HG03060 (cell line): ENCODE results near the gene MROH7.
A peak's percentile ranks its signal among the peaks of the same experiment; 100 is the strongest.

Experiments used
- ATAC-seq: cut with Tn5 transposase; IDR thresholded peaks from one replicate; pipeline ENCODE4 v1.9.1; 2021; ENCODE audit warnings: low read depth, moderate number of reproducible peaks; ENCODE audit not compliant: unreplicated experiment

Gene MROH7

DNA sequence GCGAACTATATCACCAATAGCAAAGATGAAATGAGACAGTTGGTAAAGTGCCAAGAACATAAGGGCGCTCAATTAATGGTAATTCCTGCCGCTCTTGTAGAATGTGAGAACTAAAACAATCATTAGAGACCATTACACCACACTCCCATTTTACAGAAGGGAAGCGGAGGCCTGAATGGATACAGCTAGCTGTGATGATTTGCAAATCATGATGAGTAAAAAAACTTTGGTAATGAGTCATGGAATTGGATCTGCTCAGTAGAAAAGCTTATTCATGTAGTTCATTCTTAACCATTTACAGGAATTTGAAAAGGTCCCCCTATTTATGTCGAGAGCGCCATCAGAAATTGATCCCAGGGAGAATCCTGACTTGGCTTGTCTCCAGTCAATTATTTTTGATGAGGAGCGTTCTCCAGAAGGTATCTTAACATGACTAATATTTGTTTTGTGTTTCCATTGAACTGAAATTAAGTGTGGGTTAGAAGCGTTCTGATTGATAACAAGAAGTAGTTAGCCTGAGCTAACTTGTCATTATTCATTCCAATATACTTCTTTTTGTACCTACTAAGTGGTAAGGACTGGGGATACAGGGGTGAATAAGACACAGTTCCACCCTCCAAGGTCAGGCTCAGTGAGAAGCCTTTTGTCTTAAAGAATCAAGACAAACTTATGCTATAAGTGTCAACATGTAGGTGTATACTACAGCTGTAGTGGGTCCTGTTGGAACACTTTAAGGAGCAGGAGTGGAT is 74.9 kb downstream of the MROH7 start:
- peak; percentile 6 for ATAC-seq

DNA sequence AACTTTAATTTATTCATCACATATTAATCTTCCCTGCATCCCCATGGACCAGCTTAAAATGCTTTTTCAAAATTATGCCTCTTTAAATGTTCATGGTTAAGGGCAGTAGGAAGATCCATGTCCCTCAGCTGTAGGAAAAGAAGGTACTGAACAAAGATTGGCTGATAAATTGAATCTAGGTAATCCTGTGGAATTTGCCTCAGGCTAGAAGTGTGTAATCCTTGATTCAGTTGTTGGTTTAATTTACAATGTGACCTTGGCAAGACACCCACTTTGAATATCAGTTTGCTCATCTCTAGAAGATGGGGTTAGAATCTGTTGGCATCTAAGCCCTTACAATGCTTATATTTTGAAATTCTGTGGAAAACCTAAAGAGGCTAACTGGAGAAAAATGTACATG is 80.1 kb downstream of the MROH7 start:
- ATAC-seq, result no peak

DNA sequence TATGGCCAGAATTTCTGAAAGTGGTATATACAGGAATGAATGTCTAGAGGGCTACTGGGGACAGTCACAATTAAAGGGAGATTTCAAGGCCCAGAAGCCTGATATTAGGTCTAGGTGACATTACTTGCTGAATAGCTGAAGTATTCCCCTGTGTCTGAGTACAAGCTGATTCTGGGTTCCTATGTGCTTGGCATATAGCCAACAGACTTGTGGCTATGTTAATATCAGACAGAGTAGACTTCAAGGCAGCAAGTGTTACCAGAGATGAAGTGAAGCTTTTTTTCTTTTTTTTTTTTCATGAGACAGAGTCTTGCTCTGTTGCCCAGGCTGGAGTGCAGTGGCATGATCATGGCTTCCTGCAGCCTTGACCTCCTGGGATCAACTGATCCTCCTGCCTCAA is 82.4 kb downstream of the MROH7 start:
- ATAC-seq, result no peak

DNA sequence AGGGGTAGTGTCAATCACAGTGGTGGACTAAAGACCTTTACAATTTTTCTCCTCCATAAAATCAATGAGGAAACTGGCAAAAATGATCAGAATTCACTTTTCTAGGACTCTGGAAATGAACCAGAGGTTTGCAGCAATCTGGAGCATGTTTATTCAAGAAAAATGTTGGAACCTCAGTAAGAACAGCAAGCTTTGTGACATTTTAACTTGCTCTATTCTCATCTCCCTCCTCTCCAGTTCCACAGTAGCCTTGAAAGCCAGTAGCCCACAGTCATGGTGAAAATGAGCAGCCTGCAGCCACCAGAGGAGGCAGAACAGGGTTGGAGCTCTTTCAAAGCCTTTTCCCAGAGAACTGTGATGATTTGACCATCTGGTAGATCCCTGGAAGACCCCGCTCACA is 83.2 kb downstream of the MROH7 start:
- ATAC-seq, result no peak

DNA sequence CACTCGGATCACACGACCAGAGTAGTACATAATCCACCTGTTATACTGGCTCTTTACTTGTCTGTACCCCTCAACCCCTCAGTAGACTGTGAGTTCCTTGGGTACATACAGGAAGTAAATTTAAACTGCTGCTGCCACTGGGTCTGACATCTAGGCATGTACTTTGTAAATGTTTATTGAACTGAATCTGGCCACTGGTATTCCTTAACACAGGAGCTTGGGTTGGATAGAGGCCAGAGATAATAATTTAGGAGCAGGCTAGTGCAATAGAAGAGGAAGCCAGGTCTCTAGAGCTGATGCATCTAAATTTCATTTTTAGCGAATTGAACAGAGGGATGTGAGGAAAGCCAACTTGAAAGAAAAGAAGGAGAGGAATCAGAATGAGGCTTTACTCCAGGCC is 86.4 kb downstream of the MROH7 start:
- no peak for ATAC-seq

DNA sequence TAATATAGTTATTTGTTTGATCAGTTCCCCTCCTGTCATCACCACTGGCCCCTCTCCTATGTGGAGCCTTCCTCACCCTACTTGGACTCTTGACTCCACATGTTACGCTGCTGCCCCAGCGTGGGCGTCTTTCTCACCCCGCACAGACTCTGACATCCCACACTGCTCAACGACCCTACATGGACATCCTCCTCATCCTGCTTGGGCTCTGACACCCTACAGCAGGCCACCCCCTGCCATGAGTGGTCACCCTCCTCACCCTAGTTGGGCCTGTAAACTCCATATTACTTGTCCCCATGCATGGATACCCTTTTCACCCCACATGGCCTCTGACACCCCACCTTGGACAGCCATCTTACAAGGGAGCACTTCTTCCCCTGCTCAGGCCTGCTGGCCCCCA is 95.1 kb downstream of the MROH7 start:
- ATAC-seq, result no peak

DNA sequence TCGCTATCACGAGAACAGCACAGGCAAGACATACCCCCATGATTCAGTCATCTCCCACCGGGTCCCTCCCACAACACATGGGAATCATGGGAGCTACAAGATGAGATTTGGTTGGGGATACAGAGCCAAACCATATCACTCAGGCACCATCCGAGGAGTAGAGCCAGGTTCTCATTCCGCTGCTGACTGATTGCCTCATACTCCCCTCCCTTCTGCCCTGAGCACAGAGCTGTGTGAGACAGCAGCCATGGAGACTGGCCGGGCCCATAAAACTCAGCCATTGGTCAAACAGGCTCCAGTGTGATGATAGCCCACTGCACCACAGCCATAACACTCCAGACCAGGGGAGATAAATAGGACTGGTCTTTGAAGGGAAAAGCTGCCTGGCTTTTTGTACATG is 96.7 kb downstream of the MROH7 start:
- ATAC-seq, result no peak

DNA sequence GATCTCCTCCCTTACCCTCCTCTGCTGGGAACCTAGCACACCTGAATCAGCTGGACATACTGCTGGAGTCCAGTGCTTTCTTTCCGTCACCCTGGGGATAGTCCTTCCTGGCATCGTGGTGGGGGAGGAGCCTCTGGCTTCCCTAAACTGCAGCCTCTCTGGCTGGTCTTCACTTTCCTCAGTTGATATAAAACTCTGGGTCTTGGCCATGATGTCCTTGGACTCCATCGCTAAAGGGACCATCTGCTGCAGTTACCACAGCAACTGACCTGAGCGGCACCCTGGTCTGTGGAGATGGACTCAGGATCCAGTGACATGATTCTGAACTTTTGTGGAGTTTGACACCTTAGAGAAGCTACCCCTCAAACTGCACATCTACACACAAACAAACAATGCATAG is 99.9 kb downstream of the MROH7 start:
- ATAC-seq, result no peak

DNA sequence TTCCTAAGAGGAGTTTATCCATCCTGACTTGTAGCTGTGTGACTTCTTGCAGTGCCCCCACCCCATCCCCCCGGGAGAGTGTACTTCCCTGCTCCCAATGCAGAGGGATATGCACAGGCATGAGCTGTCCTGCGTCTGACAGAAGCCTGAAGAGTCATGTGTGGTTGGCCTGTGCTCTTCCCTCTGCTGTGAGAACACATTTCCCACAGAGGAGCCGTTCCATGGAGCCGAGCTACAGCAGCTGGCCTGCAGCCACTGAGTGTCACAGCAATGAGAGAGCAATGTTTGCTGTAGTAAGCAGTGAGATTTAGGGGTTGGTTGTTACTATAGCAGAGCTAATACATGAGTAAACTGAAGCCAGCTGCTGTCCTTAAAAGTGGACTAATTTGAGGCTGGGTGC is 100.7 kb downstream of the MROH7 start:
- ATAC-seq, result no peak

DNA sequence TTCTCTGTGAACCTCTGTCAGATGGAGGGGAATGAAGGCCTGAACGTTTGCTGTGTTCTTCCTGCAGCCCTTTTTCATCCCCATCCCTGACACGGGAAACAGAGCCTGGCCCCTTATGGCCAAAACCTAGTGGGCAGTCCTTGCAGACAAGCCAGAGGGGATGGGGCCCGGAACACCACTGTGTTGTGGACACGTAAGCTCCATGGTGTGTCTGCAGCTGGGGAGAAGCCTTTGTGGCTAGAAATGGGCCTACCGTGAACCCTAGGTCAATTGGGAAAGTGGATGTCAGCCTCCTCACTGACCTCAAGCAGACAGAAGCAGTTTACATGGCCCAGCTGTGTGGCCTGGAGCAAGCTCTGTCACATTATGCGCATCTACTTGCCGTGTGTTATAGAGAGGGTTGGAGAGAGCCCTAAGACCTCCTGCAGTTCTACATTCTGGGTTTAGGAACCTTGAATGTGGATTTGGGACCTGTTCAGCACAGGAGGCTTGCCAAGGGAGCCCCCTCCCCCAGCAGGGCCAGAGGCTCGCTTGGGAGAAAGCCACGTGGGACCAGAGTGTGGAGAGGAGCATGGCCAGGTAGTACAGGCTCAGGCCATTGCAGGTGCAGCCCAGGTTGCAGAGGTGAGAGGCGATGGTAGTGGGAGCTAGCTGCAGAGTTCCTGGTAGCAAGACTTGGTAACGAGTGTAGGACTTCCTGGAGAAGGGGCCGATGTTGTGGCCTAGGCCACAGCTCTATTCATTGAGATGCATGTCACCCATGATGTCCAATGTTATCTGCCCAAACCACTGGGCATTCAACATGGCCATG is 102.0 kb downstream of the MROH7 start:
- ATAC-seq, result no peak

DNA sequence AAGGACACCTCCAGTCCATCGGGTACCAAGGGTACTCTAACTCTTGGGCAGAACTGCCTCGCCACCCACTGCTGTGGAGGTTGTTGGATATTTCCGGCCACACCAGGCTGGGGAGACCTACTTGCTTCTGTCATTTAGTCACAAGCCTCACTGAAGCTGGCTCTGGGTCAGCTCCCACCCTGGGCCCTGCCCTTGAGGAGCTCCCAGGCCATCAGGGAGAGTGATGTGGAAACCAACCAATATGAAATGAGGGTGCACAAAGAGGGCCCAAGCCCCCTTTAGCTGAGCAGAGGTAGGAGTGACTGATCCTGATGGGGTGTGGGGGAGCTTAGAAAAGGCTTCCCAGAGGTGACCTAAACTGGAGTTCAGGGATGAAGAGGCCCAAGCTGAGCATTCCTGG is 103.1 kb downstream of the MROH7 start:
- ATAC-seq, result no peak

DNA sequence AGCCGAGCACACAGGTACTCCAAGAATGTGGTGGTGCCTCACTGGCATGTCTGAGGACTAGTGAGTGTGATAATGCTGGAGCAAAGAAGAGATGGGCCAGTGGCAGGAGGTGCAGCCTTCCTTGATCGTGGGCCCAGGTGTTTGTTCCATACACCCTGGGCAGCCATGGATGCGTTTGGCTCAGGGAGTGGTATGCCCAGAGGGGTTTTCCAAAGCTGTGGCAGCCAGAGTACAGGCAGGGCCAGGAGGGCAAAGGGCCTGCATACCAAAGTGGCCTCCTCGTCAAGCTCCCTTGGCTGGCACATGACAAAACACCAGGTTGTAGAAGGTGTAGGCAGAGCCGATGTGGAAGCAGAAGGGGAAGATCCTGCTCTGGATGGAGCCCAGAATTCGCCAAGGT is 103.7 kb downstream of the MROH7 start:
- no peak for ATAC-seq

DNA sequence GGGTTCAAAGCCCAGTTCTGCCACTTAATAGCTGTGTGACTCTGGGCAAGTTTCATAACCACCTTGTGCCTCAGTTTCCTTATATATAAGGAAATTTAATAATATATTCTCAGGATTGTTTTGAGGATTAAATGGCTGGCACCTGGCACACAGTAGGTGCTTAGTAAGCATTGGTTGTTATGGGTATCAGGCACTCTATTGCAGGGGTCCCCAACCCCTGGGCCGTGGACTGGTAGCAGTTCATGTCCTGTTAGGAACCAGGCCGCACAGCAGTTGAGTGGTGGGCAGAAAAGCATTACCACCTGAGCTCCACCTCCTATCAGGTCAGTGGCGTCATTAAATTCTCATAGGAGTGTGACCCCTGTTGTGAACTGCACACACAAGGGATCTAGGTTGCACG is 104.3 kb downstream of the MROH7 start:
- no peak for ATAC-seq

DNA sequence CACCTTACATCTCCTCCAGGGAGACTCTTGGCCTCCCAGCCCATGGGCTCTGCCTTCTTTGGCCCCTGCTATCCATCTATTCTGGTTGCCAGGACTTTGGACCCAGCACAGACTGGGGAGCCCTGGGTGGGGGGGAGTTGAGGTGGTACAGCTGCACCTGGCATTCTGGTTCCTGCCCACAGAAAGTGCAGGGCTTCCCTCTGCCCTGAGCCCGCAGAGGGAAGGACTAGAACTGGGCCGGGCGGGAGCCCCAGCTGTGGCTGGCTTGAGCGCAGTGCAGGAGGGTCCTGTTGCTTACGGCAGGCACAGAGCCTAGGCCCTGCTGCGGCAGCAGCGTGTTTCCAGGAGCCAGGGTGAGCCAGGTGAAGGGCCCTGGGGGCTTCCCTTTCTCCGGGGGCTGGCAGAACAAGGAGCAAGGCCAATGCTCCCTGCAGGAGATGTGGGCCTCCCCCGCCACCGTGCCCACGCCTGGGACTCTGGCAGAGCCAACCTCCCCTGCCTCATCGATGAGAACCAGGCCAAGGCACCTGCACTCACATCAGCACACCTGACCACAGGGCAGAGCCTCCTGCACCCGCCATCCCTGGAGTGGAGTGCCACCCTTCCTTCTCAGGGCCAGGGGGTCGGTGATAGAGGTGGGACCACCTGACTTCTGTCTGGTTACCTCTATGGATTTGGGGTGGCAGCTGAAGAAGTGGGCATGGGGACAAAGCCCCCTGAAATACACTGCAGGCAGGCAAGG is 106.7 kb downstream of the MROH7 start:
- no peak for ATAC-seq

DNA sequence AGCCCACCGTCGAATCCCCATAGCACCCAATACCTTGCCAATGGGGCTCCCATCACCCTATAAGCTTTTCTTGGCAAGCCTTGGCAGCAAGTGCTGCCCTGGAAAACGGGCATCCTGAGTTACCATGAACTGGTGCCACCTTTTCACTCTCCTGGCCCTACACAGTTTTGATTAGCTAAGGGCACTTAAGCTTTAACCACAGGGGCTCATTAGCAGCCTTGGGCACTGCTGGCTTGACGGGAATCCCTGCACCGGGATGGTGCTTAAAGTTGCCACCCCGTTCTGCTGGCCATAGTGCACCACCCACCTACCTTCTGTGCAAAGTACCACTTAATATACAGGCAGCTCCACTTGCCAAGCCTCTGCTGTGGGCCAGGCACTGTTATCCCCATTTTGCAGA is 109.0 kb downstream of the MROH7 start:
- no peak for ATAC-seq

DNA sequence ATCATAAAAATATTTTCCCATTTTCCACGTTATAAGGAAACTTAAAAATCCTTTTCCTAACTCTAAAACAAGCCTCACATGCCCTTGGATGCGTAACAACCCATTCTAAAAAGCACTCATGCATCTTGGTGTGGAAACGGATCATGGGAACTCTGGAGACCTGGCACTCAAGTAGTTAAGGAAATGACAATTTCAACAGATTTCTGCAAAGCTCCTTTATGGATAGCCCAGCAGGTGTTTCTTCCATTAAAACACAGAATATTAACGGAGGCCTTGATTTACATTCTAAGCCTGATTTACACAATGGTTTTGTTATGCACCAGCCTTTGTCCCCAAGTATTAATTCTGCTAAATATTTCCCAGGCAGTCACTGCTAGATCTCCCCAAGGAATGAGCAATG is 109.8 kb downstream of the MROH7 start:
- no peak for ATAC-seq

DNA sequence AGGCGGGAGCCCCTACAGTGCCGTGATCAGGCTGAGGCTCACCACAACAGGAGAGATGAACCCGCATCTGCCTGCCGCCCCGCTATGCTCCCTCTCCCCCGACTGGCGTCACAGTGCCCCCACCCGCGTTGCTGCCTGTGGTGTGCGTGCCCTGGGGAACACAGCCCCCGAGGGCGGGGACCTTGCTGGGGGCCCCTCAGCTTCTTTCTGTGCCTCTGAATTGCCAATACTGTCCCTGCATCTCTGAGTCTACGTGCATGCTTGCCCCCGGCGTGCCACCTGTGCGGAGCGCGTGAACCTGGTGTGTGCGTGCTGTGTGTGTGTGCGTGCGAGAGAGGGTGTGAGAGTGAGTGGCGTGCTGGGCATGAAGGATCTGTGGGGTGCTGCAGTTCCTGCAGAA is 112.5 kb downstream of the MROH7 start:
- no peak for ATAC-seq

DNA sequence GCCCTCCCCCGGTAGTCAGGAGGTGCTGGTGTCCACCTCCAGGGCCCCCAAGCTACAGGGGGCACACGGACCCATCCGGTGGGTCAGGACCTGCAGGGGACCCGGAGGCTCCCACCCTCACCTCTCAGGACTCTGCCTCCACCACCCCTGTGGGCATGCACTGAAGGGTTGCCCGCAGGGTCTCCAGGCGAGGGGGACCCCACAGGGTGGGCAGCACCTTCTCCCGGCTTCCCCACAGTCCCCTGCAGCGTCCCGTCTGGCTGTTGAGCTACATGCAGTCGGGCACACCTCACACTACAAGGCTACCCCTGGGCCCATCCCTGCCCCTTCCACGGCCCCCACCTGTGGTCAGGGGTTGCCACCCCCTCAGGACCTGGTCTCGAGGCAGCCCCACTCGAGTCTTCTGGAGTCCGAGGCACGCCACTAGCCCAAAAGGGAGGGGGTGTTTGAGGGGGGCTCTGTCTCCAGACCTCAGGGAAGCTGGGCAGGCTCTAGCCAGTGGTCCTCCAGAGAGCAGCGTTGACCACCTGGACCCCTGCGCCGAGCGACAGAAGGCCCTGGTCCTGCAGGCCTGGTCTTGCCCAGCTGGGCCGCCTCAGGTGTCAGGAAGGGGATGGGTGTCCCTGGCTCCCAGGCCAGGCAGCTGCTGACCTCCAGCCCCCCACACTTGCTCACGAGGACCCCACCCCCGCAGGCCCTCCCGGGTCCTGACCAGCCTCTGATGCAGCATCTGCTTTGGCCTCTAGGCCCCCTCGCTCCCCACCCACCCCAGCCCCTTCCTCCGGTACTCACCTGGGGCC is 113.1 kb downstream of the MROH7 start:
- ATAC-seq, result no peak

DNA sequence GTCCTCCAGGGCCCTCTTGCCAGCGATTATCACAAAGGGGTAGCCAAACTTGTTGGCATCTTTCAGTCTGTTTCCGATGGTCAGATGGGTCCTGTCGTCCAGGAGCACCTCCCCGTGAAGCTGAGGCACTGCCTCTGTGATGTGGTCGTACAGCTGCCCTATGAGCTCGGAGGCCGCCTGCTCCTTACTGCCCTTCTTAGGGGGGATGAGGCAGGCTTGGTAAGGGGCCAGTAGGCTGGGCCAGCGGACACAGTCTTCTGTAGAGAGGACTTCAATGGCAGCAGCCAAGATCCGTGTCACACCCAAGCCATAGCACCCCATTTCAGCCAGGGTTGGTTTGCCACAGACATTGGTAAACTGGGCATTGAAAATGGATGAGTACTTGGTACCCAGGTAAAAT is 116.2 kb downstream of the MROH7 start:
- no peak for ATAC-seq

DNA sequence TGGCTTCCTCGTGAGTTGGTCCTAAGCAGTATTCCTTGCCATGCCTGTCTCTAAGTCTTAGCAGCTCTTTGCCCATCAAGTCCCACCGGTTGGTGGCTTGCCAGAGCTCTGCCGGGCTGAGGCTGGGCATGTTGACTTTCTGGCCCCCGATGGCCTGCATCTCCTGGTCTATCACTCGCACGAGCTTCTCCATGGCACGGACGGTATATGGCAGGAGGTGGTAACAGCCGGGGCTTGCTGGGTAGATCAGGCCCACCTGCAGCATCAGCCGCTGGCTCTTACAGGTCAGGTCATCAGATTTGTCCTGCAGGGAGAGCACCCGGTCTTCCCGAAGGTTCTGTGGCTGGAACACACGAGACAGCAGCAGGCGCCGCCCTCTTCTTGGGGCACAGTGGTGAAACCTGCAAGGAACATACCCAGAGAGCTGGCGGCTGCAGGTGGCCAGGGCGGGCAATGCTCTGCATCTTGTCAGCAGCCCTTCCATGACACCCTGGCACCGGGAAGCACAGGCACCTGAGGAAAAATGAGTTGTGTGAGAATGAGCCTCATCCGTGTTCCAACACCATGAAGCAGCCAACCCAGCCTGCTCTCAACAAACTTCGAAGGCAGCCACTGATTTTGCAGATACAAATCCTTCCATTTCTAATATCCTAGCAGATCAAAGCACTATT is 117.2 kb downstream of the MROH7 start:
- ATAC-seq, result no peak
